ENCODE data around the gene C14orf132.

GRCh38 chr14:96062506-96062905, 23.3 kb downstream of the C14orf132 start:
- TF ChIP-seq POLR2AphosphoS5 (IDR thresholded peaks at IDR 0.05; ENCODE audit: low read depth, low read length) = no peak
- no peak for TF ChIP-seq POLR2A (IDR thresholded peaks at IDR 0.05; ENCODE audit: low read depth, low read length)

All from GM12892 (cell line).